Left forelimb (tissue), 1 donor: ENCODE data around the gene ZNF660.
A peak's percentile ranks its signal among the peaks of the same experiment; 100 is the strongest.

Source experiments
- DNase-seq: peaks from one replicate; pipeline ENCODE4 v3.0.0-alpha.2; 2018; ENCODE audit warnings: low spot score

The ZNF660 gene

GRCh38 chr3:44632193-44632592, 47.4 kb downstream of the ZNF660 start:
- DNase-seq = no peak

GRCh38 chr3:44642337-44642736, 57.6 kb downstream of the ZNF660 start:
- DNase-seq = no peak

- no peak for DNase-seq
Measured at GRCh38 chr3:44643024-44643423, 58.3 kb downstream of the ZNF660 start.

- no peak for DNase-seq
Measured at GRCh38 chr3:44647771-44648170, 63.0 kb downstream of the ZNF660 start.

- peak; percentile 84 for DNase-seq
Measured at GRCh38 chr3:44648564-44649229, 63.9 kb downstream of the ZNF660 start, which contains the start of gene ZNF35. Gene ZNF35 (plus strand): TSS chr3:44648732. CDS start chr3:44651068, 2,336 bp downstream.
